HS-5 (cell line): Measurements from ENCODE around the gene PKN3.
"Not testable (repeated sequence)": the region's sequence is repeated elsewhere in the genome, so short reads cannot be mapped to it uniquely, and the experiment has no call there.

Experiments used
- DNase-seq: peaks from one replicate; pipeline ENCODE4 v3.0.0-alpha.2; 2012; ENCODE audit warnings: low read depth

PKN3 gene

GRCh38 chr9:128702445-128702948 is at the start of gene PKN3:
Gene PKN3 (plus strand): TSS chr9:128702503. CDS start chr9:128702916, 413 bp downstream.
- DNase-seq: no peak

- no peak for DNase-seq
These were observed 48.4 kb upstream of the PKN3 start for GRCh38 chr9:128653908-128654307.

GRCh38 chr9:128654481-128654880 is 47.8 kb upstream of the PKN3 start:
- no peak for DNase-seq

- DNase-seq: peak; percentile 91
These were observed 45.6 kb upstream of the PKN3 start, which contains the start of gene DYNC2I2 for GRCh38 chr9:128656416-128657343. Gene DYNC2I2 (minus strand): TSS chr9:128656847. CDS start chr9:128656726, 121 bp downstream.

- DNase-seq: no peak
These were observed 45.0 kb upstream of the PKN3 start for GRCh38 chr9:128657344-128657704.

GRCh38 chr9:128657796-128658195 is 44.5 kb upstream of the PKN3 start:
- DNase-seq: no peak

- DNase-seq: not testable (repeated sequence)
These were observed 35.8 kb upstream of the PKN3 start for GRCh38 chr9:128666481-128666941.

GRCh38 chr9:128669786-128670185 is 32.5 kb upstream of the PKN3 start:
- no peak for DNase-seq

- DNase-seq: no peak
These were observed 26.9 kb upstream of the PKN3 start for GRCh38 chr9:128675382-128675781.

GRCh38 chr9:128677794-128678193 is 24.5 kb upstream of the PKN3 start:
- no peak for DNase-seq

GRCh38 chr9:128683340-128684064 is 18.8 kb upstream of the PKN3 start:
- DNase-seq: no peak

GRCh38 chr9:128684065-128684324 is 18.3 kb upstream of the PKN3 start:
- no peak for DNase-seq

GRCh38 chr9:128684325-128685199 is 17.7 kb upstream of the PKN3 start:
- DNase-seq: peak; percentile 68

- DNase-seq: no peak
These were observed 16.4 kb upstream of the PKN3 start for GRCh38 chr9:128685636-128686489.

GRCh38 chr9:128687453-128687852 is 14.8 kb upstream of the PKN3 start:
- no peak for DNase-seq

GRCh38 chr9:128688501-128689292 is 13.6 kb upstream of the PKN3 start, which contains the start of gene SET:
Gene SET (plus strand): TSS chr9:128689222. CDS start chr9:128689583, 361 bp downstream.
- DNase-seq: peak; percentile 56

GRCh38 chr9:128689293-128689774 is 13.0 kb upstream of the PKN3 start:
- no peak for DNase-seq

GRCh38 chr9:128689820-128690683 is 12.3 kb upstream of the PKN3 start:
- no peak for DNase-seq

GRCh38 chr9:128690684-128691034 is 11.6 kb upstream of the PKN3 start:
- DNase-seq: no peak
